ENCODE measurements around the gene CNRIP1.

CNRIP1 gene

GRCh38 chr2:68251187-68251854 lies 68.4 kb downstream of the CNRIP1 start:
- peak; percentile 25 for DNase-seq (ENCODE audit: low read depth)

- no peak for DNase-seq (ENCODE audit: low read depth)
Observed at GRCh38 chr2:68250652-68251186, 69.0 kb downstream of the CNRIP1 start.

DNA sequence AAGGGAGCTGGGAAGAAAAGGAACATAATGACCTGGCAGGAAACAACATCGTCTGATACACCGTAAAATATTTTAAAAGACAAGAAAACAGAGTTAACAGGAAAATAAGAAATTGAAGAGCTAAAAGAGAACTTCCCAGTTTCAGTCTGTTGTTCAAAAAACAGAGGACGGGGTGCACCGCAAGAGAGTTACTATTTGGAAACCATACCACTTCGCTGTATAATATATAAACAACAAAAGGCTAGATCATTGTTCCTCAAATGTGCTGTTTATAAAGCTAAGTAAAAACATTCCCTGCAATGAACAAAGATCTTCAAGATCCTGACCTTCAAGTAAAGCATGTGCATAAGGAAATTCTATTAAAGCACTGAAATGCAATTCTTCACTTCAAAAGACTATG lies 69.6 kb downstream of the CNRIP1 start:
- DNase-seq (ENCODE audit: low read depth), result no peak

GRCh38 chr2:68248806-68249205 lies 70.9 kb downstream of the CNRIP1 start:
- no peak for DNase-seq (ENCODE audit: low read depth)

GRCh38 chr2:68248361-68248760 lies 71.4 kb downstream of the CNRIP1 start:
- DNase-seq (ENCODE audit: low read depth), result no peak

DNA sequence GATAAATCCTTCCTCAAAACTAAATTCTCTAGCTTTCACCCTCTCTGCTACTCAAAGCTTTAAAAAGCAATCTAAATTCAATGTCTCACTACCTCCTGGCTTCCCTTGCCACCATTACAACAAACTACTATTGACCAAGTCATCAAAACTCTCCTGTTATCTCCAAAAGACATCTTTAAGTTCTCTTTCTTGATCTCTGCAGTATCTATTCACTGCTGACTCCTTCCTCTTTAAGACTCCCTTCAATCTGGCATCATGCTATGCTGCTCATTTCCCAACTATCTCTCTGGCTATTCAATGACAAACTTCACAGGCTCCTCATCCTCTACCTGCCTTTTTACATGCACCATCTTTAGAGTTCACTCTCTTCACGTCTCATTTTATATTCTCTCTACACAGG lies 73.4 kb downstream of the CNRIP1 start:
- no peak for DNase-seq (ENCODE audit: low read depth)

DNA sequence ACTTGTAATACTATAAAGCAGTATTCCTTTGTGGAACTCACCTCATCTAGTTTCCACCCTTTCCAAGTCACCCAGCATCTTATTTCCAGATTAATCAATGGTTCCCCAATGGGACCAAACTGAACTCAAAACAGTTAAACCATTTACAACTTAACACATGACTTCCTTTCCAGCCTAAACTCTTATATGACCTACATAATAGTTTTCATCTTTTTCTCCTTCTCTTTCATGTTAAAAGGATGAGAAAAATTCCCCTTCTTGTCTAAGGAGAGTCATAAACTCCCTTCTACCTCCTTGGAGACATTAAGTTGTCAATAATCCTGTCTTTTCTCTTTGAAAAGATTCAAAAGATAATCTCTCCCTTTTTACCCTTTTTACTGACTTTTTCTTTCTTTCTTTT lies 74.1 kb downstream of the CNRIP1 start:
- no peak for DNase-seq (ENCODE audit: low read depth)

DNA sequence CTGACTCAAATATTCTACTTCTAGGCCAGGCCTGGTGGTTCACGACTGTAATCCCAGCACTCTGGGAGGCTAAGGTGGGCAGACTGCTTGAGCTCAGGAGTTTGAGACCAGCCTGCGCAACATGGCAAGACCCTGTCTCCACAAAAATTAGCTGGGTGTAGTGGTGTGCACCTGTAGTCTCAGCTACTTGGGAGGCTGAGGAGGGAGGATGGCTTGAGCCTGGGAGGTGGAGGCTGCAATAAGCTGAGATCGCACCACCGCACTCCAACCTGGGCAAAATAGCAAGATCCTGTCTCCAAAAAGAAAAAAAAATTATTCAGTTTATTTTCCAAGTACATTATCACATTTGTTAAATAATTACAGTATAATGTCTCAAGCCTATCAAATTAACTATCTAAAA lies 74.7 kb downstream of the CNRIP1 start:
- no peak for DNase-seq (ENCODE audit: low read depth)

GRCh38 chr2:68244456-68244855 lies 75.3 kb downstream of the CNRIP1 start:
- no peak for DNase-seq (ENCODE audit: low read depth)
